Activated CD4-positive, alpha-beta T cell treated with anti-CD3 and anti-CD28 coated beads for 48 hours (primary cell): ENCODE data around the gene NUP62.
"Not testable (repeated sequence)": the region's sequence is repeated elsewhere in the genome, so short reads cannot be mapped to it uniquely, and the experiment has no call there.

Experiments used
- DNase-seq: peaks from one replicate; pipeline ENCODE4 v3.0.0-alpha.2; 2020

NUP62 gene

GRCh38 chr19:49929121-49929610, at the start of gene NUP62, which contains the start of gene ATF5:
Gene NUP62, minus strand, starts transcription at chr19:49929504. Its CDS starts 19,697 bp downstream, at chr19:49909807.
Gene ATF5, plus strand, starts transcription at chr19:49929205. Its CDS starts 1,646 bp downstream, at chr19:49930851.
- DNase-seq = peak; percentile 95

DNA sequence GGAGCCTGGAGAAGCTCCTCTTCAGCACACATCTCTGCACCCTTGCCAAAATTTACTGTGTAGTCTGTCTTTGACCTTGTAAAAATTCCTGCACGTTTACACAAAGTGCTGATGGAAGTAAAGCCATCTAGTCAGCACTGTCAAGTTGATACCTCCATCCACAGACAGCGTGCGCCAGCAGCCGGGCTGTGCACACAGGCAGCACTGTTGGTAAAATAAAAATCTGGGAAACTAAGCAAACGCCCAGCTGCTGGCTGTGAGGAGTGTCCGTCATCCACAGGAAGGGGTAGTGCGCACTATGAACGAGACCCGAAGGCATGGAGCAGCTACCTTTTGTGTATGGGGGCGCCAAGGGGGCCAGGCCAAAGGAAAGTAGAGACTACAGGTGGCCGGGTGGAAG, 49.0 kb upstream of the NUP62 start:
- no peak for DNase-seq

DNA sequence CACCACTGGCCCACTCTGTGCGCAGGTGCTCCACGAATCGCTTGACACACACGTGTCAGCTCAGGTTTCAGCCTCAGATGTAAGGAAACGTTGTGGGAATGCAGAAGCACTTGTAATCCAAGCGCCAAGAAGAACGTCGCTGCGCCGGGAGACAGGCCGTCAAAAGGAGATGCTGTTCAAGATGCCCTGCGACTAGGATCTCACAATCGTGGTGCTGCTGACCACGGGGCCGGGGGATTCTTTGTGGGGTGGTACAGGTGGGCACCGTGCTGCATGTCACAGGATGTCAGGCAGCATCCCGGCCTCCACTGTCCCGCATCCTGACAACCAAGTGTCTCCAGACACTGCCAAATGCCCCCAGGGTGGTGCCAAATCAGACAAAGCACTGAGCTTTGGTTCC, 48.6 kb upstream of the NUP62 start:
- no peak for DNase-seq

DNA sequence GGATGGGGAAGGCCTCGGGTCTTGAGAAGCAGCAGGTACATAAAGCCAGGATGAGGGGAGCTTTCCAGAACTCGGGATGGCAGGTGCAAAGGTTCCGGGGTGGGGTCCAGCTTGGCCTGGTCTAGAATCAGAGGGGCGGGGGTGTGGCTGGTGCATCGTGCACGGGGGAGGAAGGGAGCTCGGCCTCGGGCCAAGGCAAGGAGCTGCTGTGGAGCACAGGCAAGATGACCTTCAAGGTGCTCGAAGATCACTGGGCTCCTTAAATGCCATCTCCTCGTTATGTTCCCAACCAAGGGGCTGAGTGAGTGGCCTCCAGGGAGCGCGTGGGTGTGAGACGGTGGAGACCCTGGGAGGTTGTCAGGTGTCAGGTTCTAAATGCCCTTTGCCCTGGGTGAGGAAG, 47.8 kb upstream of the NUP62 start:
- DNase-seq = no peak

- no peak for DNase-seq
These were observed 47.2 kb upstream of the NUP62 start for GRCh38 chr19:49976496-49976895.

DNA sequence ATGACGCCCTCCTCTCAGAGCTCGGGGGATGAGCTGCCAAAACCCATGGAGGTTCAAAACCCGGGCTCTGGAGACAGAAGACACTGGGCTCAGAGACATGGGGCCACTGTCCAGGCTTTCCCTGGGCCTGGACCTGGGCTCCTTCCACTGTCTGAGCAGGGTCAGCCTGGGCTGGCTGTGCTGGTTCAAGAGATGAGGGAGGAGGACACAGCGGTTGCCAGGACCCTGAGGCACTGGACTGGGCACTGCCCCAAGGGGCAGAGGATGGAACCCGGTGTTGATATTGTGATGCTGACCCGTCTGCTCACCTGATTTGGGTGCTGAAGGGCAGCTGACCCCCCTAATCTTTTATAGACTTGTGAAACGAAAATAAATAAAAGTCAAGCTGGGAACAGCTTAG, 45.7 kb upstream of the NUP62 start:
- DNase-seq = no peak

GRCh38 chr19:49973987-49974386, 44.7 kb upstream of the NUP62 start:
- no peak for DNase-seq

DNA sequence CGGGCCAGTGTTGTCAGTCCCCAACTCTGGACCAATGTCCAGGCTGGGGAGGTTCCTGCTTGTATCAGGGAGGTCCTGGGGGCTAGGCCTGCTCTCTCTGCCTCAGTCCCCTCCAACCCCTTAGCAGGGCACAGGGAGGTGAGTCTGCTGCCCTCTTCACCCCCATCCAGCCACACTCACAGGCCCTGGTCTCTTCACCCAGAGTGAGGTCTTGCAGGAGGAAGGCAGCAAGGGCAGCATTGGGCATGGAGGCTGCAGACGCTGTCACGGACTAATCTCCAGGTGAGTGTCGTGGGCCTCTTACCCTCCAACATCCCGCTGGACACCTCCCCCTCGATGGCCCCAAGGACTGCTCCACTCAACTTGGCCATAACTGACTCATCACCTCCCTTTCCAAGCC, 43.5 kb upstream of the NUP62 start:
- DNase-seq = no peak

- no peak for DNase-seq
These were observed 42.7 kb upstream of the NUP62 start for GRCh38 chr19:49971991-49972411.

DNA sequence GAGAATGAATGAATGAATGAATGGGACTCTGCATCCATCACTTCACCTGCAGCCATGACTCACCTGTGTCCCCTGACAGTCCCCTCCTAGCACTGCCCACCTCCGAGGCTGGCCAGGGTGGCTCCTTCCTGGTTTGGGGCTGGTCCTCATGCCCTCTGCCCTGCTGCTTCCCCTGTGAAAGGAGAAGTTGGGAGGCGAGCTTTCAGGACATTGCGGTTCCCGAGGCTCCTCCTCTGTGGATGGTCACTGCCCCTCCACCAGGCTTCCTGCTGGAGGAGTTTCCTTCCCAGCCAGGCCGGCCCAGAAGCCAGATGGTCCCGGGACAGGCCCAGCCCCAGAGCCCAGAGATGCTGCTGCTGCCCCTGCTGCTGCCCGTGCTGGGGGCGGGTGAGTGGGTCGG, 40.1 kb upstream of the NUP62 start:
- not testable (repeated sequence) for DNase-seq

GRCh38 chr19:49968279-49968922, 39.1 kb upstream of the NUP62 start:
- DNase-seq = no peak

GRCh38 chr19:49960980-49961379, 31.7 kb upstream of the NUP62 start, which contains the start of gene SIGLEC11:
Gene SIGLEC11, minus strand, starts transcription at chr19:49961172. Its CDS starts 91 bp downstream, at chr19:49961081.
- not testable (repeated sequence) for DNase-seq

GRCh38 chr19:49959892-49960291, 30.6 kb upstream of the NUP62 start:
- not testable (repeated sequence) for DNase-seq

GRCh38 chr19:49958596-49958995, 29.3 kb upstream of the NUP62 start:
- DNase-seq = not testable (repeated sequence)

DNA sequence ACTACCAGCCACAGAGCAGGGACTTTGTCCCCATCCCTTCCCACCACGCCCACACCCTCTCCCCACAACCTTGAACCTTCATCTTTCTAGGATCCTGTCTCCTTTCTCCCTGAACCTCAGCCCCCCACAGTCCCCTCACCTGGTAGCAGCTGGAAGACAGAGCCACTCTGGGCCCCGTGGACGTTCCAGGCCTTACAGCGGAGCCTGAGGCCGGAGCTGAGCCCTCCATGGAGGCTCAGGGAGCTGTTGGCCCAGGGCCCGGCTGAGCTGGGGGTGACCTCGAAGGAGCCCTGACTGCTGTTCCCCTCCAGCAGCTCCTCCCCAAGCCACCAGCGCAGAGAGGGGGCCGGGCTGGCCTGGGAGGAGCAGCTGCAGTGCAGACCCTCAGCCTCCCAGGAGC, 28.8 kb upstream of the NUP62 start:
- not testable (repeated sequence) for DNase-seq

DNA sequence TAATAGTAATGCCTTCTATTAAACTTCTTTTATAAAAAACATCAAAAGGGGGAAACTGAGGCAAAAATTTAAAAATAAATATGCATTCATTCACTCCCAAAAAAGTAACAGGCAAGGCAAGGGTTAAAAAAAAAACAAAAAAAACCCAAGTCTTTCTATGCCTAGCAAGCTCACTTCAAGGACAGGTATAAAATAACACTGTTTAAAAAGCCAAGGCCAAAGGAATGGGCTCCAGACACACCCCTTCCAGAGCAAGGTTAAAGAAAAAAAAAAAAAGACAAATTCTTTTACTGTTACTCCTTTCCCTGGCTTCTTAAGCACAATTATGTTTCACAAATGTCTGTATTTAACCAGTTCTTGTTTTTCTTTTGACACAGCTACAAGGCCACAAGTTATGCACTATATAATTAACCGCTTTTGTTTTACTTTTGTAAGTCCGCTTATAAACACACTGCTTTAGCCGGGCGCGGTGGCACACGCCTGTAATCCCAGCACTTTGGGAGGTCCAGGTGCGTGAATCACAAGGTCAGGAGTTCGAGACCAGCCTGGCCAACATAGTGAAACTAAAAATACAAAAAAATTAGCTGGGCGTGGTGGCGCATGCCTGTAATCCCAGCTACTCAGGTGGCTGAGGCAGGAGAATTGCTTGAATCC, 28.1 kb upstream of the NUP62 start:
- DNase-seq = no peak

DNA sequence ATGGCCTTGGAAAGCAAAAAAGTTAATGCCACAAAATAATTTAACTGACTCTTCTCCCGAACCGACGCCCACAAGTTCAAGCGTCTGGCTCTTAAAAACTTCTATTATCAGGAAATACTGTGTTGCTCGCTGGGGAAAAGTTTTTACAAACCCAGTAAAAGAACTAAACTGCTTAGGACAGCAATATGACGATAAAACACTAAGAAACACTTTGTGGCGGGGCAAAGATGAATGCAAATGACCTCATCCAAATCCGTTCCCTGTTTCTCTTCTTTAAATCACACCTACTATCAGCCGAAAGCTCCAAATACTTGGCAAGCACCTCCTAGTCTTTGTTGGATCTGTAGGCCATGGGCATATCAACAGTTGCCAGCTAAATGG, 26.8 kb upstream of the NUP62 start:
- DNase-seq = no peak

DNA sequence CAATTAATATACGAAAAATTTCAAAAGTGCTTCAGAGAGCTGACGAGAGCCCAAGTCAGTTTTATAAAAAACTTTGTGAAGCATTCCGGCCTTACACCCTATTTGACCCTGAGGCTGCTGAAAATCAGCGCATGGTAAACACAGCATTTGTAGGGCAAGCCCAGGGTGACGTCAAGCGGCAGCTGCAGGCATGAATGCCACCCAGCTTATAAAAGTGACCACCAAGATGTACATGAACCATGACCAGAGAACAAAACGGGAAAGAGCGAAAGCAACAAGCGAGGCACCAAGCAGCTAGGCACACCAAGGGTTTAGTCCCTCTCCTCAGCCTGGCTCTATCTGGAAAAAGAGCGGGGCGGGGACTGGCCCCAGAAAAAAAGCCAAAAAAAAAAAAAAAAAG, 25.6 kb upstream of the NUP62 start:
- DNase-seq = no peak

DNA sequence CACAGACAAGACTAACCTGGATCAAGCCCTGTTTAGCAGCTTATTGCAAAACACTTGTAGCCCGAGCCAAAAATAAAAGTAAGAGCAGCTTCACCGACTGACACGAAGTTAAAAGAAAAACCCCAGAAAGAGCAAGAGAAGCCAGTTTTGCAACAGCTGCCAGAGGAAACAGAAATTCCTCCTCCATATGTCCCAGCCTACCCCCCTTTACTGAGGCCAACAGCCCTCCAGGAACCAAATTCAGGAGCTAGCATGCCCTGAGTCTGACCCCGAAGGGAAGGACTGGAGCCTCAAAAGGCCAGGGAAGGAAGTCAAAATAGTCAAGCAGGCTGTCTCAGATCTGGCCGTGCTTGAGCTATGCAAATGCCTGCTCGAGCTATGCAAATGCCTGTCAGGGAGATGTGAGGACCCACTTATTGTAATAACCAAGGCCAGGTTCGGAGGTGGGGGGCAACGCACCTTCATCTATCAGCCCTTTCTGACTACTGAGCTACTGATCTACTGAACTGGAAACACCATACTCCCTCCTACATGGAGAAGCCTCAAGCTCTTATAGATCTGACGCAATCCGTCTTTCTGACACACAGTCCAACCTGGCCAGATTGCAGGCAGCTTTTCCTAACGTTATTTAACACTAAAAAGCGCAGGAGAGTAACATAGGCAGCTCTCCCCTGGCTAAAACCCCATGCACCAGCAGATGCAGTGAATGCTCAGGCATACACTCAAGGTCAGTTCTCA, 25.0 kb upstream of the NUP62 start:
- DNase-seq = no peak

DNA sequence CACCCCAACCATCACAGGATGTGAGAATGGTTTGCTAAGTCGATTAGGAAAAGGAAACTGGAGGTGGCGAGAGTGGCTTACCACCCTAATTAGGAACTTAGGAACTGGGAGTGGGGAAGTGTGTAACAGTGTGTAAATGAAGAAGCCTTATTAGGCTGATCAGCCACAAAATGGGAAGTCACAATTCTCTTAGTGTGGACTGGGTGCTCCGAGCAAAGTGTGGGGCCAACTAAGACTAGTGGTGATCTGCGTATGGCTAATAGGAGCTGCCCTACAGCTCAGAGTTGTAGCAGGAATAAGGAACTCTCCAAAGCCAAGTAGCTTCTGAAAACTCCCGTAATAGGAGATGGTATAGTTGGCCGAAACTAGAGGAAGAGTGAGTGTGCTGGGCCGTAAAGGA, 24.1 kb upstream of the NUP62 start:
- DNase-seq = no peak

GRCh38 chr19:49952906-49953305, 23.6 kb upstream of the NUP62 start:
- no peak for DNase-seq

DNA sequence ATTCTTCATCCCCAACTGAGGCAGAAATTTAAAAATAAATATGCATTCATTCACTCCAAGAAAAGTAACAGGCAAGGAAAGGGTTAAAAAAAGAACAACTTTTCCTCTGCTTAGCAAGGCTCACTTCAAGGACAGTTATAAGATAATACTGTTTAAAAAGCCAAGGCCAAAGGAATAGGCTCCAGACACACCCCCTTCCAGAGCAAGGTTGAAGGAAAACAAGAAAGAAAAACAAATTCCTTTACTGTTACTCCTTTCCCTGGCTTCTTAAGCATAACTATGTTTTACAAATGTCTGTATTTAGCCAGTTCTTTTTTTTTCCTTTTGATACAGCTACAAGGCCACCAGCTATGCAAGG, 23.2 kb upstream of the NUP62 start:
- DNase-seq = no peak

DNA sequence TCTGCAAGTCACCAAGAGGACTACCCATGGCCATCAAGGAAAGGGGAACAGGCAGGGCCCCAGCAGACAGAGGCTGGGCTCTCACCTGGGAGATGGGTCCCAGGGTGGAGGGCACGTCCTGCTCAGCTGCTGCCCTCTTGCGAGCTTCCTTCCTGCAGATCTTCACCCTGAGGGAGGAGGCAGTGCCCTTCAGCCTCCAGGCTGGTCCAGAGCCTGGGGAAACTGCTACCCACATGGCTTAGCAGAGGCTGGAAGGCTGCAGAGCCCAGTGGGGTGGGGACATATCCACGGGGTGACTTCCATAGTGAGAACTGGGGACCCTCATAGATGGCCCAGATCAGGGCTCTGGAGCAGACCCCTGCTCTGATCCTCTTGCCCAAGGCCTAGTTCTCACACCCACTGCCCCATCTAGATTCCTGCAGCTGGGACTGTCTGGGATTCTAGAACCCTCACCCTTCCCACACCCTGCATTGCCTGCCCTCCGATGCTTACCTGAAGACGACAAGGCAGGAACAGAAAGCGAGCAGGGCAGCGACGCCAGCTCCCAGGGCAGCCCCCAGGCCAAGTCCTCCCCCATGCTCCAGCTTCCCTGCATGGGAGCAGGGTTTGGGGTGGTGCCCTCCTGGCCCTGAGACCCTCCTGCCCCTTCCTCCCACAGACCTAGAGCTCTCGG, 22.6 kb upstream of the NUP62 start:
- DNase-seq = no peak
